Panc1 (cell line): Measurements from ENCODE around the gene RAB11FIP2.

Source experiments
- POLR2AphosphoS5 ChIP-seq: IDR thresholded peaks from 2 replicates; pipeline ENCODE4 v1.6.1; 2012; ENCODE audit warnings: mild to moderate bottlenecking, low read depth, low read length, moderate library complexity
- SIN3A ChIP-seq: IDR thresholded peaks from 2 replicates; pipeline ENCODE4 v1.6.1; 2012; ENCODE audit warnings: low read depth, mild to moderate bottlenecking, low read length, moderate library complexity, borderline replicate concordance; ENCODE audit not compliant: insufficient read depth
- TF ChIP-seq, protein P1 (sequence below): fragments of 450-650 bp; IDR thresholded peaks from 2 replicates; pipeline ENCODE4 v1.5.1; 2017; ENCODE audit warnings: mild to moderate bottlenecking
- TF ChIP-seq, protein P2 (sequence below), 2 experiments: IDR thresholded peaks; 2 replicates each; pipeline ENCODE4 v1.6.1; 2011 to 2012; ENCODE audit warnings: low read depth in 2 of 2, control low read depth in 1 of 2, low read length in 1 of 2, mild to moderate bottlenecking in 1 of 2, moderate library complexity in 1 of 2; ENCODE audit not compliant: insufficient read depth in 1 of 2

DNA sequence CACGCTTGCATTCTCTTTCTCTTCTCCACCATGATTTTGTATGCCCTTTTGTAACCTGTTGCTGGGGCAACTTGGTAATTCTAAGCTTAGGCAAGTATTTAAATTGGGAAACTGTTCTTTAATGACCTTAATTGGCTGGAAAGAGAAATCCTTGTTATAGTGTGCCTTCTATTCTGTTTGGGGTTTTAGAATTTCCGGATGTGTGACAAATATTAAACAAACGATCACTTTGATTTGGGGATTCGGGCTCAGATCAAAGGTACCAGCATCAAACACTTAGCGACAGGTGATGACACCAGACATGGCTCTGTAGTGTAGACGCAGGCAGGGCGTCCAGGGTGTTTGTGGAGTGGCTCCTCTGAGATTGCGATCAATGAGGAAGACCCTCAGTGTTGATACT, 55.0 kb downstream of the RAB11FIP2 start:
- TF ChIP-seq, protein P1, sequence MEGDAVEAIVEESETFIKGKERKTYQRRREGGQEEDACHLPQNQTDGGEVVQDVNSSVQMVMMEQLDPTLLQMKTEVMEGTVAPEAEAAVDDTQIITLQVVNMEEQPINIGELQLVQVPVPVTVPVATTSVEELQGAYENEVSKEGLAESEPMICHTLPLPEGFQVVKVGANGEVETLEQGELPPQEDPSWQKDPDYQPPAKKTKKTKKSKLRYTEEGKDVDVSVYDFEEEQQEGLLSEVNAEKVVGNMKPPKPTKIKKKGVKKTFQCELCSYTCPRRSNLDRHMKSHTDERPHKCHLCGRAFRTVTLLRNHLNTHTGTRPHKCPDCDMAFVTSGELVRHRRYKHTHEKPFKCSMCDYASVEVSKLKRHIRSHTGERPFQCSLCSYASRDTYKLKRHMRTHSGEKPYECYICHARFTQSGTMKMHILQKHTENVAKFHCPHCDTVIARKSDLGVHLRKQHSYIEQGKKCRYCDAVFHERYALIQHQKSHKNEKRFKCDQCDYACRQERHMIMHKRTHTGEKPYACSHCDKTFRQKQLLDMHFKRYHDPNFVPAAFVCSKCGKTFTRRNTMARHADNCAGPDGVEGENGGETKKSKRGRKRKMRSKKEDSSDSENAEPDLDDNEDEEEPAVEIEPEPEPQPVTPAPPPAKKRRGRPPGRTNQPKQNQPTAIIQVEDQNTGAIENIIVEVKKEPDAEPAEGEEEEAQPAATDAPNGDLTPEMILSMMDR = no peak
- no peak for TF ChIP-seq POLR2AphosphoS5
- TF ChIP-seq, protein P2, sequence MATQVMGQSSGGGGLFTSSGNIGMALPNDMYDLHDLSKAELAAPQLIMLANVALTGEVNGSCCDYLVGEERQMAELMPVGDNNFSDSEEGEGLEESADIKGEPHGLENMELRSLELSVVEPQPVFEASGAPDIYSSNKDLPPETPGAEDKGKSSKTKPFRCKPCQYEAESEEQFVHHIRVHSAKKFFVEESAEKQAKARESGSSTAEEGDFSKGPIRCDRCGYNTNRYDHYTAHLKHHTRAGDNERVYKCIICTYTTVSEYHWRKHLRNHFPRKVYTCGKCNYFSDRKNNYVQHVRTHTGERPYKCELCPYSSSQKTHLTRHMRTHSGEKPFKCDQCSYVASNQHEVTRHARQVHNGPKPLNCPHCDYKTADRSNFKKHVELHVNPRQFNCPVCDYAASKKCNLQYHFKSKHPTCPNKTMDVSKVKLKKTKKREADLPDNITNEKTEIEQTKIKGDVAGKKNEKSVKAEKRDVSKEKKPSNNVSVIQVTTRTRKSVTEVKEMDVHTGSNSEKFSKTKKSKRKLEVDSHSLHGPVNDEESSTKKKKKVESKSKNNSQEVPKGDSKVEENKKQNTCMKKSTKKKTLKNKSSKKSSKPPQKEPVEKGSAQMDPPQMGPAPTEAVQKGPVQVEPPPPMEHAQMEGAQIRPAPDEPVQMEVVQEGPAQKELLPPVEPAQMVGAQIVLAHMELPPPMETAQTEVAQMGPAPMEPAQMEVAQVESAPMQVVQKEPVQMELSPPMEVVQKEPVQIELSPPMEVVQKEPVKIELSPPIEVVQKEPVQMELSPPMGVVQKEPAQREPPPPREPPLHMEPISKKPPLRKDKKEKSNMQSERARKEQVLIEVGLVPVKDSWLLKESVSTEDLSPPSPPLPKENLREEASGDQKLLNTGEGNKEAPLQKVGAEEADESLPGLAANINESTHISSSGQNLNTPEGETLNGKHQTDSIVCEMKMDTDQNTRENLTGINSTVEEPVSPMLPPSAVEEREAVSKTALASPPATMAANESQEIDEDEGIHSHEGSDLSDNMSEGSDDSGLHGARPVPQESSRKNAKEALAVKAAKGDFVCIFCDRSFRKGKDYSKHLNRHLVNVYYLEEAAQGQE (IDR thresholded peaks at IDR 0.05; ENCODE audit: insufficient read depth in 1 of 2, low read depth in 2 of 2, low read length in 1 of 2) = no peak
- TF ChIP-seq SIN3A = no peak
